Erythroblast (primary cell): ENCODE results near the gene VAMP4.

Experiments
- DNase-seq, 2 experiments: peaks; one replicate each; lab custom pipeline; 2025; lab: John Stamatoyannopoulos, UW
- GATA1 ChIP-seq: IDR thresholded peaks from 2 replicates; pipeline ENCODE4 v1.6.1; 2011; ENCODE audit warnings: low read depth, mild to moderate bottlenecking, control low read depth, low read length, moderate library complexity
- POLR2A ChIP-seq: IDR thresholded peaks from 2 replicates; pipeline ENCODE4 v1.6.1; 2011; ENCODE audit warnings: mild to moderate bottlenecking, low read length

The VAMP4 gene

GRCh38 chr1:171769171-171769570 lies 27.3 kb upstream of the VAMP4 start:
- no peak for DNase-seq
- TF ChIP-seq GATA1 (no peak), POLR2A (no peak)

- no peak for DNase-seq
Measured at GRCh38 chr1:171763764-171764163, 21.9 kb upstream of the VAMP4 start.

GRCh38 chr1:171762143-171762563 lies 20.3 kb upstream of the VAMP4 start:
- peak; percentile 48 to 84 for DNase-seq
- TF ChIP-seq GATA1 (no peak), POLR2A (no peak)

More at GRCh38 chr1:171763764-171764163, 21.9 kb upstream of the VAMP4 start:
- TF ChIP-seq GATA1 (no peak), POLR2A (no peak)

GRCh38 chr1:171758011-171758410 lies 16.1 kb upstream of the VAMP4 start:
- DNase-seq, result no peak

GRCh38 chr1:171756856-171757255 lies 15.0 kb upstream of the VAMP4 start:
- TF ChIP-seq POLR2A (no peak), GATA1 (no peak)
- peak in 1 of 2 experiments; percentile 5 for DNase-seq

More at GRCh38 chr1:171758011-171758410, 16.1 kb upstream of the VAMP4 start:
- no peak for TF ChIP-seq POLR2A
- no peak for TF ChIP-seq GATA1

GRCh38 chr1:171754971-171755370 lies 13.1 kb upstream of the VAMP4 start:
- peak; percentile 67 for DNase-seq
- TF ChIP-seq POLR2A (no peak), GATA1 (no peak)

- TF ChIP-seq GATA1 (no peak), POLR2A (no peak)
- peak; percentile 28 to 55 for DNase-seq
Measured at GRCh38 chr1:171754353-171754705, 12.5 kb upstream of the VAMP4 start.

- no peak for TF ChIP-seq GATA1
- no peak for TF ChIP-seq POLR2A
- DNase-seq, result peak; percentile 10 to 12
Measured at GRCh38 chr1:171753685-171754352, 12.0 kb upstream of the VAMP4 start.

- no peak for DNase-seq
Measured at GRCh38 chr1:171753182-171753581, 11.3 kb upstream of the VAMP4 start.

GRCh38 chr1:171751221-171751620 lies 9.4 kb upstream of the VAMP4 start:
- no peak for TF ChIP-seq GATA1
- no peak for TF ChIP-seq POLR2A
- no peak for DNase-seq

More at GRCh38 chr1:171753182-171753581, 11.3 kb upstream of the VAMP4 start:
- TF ChIP-seq POLR2A (no peak), GATA1 (no peak)

- no peak for TF ChIP-seq POLR2A
- TF ChIP-seq GATA1, result no peak
- DNase-seq, result no peak
Measured at GRCh38 chr1:171748651-171749050, 6.8 kb upstream of the VAMP4 start.

- DNase-seq, result no peak
- no peak for TF ChIP-seq GATA1
- no peak for TF ChIP-seq POLR2A
Measured at GRCh38 chr1:171744986-171745385, 3.1 kb upstream of the VAMP4 start.

- DNase-seq, result peak; percentile 22 to 46
Measured at GRCh38 chr1:171743081-171743870, 1.4 kb upstream of the VAMP4 start.

GRCh38 chr1:171742577-171742922 lies 685 bp upstream of the VAMP4 start:
- no peak for TF ChIP-seq POLR2A
- no peak for TF ChIP-seq GATA1
- peak; percentile 66 to 74 for DNase-seq

More at GRCh38 chr1:171743081-171743870, 1.4 kb upstream of the VAMP4 start:
- TF ChIP-seq GATA1 (no peak), POLR2A (peak; percentile 23)

- TF ChIP-seq POLR2A, result no peak
- no peak for TF ChIP-seq GATA1
- peak; percentile 76 to 79 for DNase-seq
Measured at GRCh38 chr1:171740987-171741871, 636 bp downstream of the VAMP4 start.
